K562 (cell line): Measurements from ENCODE around the gene TP53TG5.

ENCODE experiments used
- GABPA ChIP-seq: fragments of 200-800 bp; sonication (Bioruptor generic); conservative IDR thresholded peaks from 2 replicates; pipeline ENCODE4 v1.6.1; 2016; ENCODE audit warnings: low read depth, missing genetic modification characterization, missing compliant biosample characterization
- GATA2 ChIP-seq: sonication (generic); formaldehyde crosslinking; IDR thresholded peaks from 2 replicates; pipeline ENCODE4 v1.4.0; 2020; ENCODE audit warnings: mild to moderate bottlenecking, missing genetic modification reagents
- GATAD2B ChIP-seq: fragments of 450-650 bp; IDR thresholded peaks from 2 replicates; pipeline ENCODE4 v1.6.1; 2017; ENCODE audit warnings: mild to moderate bottlenecking, borderline replicate concordance
- HNRNPK ChIP-seq: fragments of 200-400 bp; formaldehyde crosslinking; IDR thresholded peaks from one replicate; pipeline ENCODE4 v1.6.1; 2018; ENCODE audit warnings: mild to moderate bottlenecking, low read depth, low read length; ENCODE audit not compliant: poor library complexity, severe bottlenecking
- NBN ChIP-seq: fragments of 450-650 bp; IDR thresholded peaks from 2 replicates; pipeline ENCODE4 v1.6.1; 2016; ENCODE audit warnings: low read depth, mild to moderate bottlenecking
- NRF1 ChIP-seq, 2 experiments: fragments of 450-650 bp; IDR thresholded peaks in 1 of 2; conservative IDR thresholded peaks in 1 of 2; 2 replicates each; pipeline ENCODE4 v1.6.1; 2014; ENCODE audit warnings: mild to moderate bottlenecking in 2 of 2
- PCBP1 ChIP-seq: fragments of 200-400 bp; formaldehyde crosslinking; IDR thresholded peaks from 2 replicates; pipeline ENCODE4 v1.6.1; 2018; ENCODE audit warnings: mild to moderate bottlenecking, low read depth, low read length; ENCODE audit not compliant: poor library complexity, severe bottlenecking
- POLR2A ChIP-seq: fragments of 450-650 bp; conservative IDR thresholded peaks from 2 replicates; pipeline ENCODE4 v1.6.1; 2016
- POLR2AphosphoS2 ChIP-seq: IDR thresholded peaks from 2 replicates; pipeline ENCODE4 v1.6.1; 2012; ENCODE audit warnings: low read length, improper control_type of control experiment
- RCOR1 ChIP-seq, 2 experiments: IDR thresholded peaks; 2 replicates each; pipeline ENCODE4 v1.6.1; 2012; ENCODE audit warnings: low read depth in 2 of 2, low read length in 2 of 2, borderline replicate concordance in 1 of 2, improper control_type of control experiment in 1 of 2
- SIX5 ChIP-seq, 2 experiments: IDR thresholded peaks; 2 replicates each; pipeline ENCODE4 v1.6.1; 2011; ENCODE audit warnings: low read length in 2 of 2, borderline replicate concordance in 1 of 2, low read depth in 1 of 2, mild to moderate bottlenecking in 1 of 2, moderate library complexity in 1 of 2; ENCODE audit not compliant: insufficient read depth in 1 of 2
- SMC3 ChIP-seq: conservative IDR thresholded peaks from 2 replicates; pipeline ENCODE4 v1.6.1; 2011; ENCODE audit warnings: low read depth, low read length, improper control_type of control experiment; ENCODE audit not compliant: insufficient read depth
- SUPT5H ChIP-seq: fragments of 450-650 bp; IDR thresholded peaks from 2 replicates; pipeline ENCODE4 v1.6.1; 2016
- TAF1 ChIP-seq: IDR thresholded peaks from 2 replicates; pipeline ENCODE4 v1.6.1; 2011; ENCODE audit warnings: mild to moderate bottlenecking, low read length, moderate library complexity; ENCODE audit not compliant: insufficient read depth, control insufficient read depth, severe bottlenecking; ENCODE audit errors: extremely low read depth

GRCh38 chr20:45339084-45339483, 39.0 kb downstream of the TP53TG5 start:
- TF ChIP-seq TAF1 (no peak), SIX5 (IDR thresholded peaks at IDR 0.05; ENCODE audit: borderline replicate concordance in 1 of 2, insufficient read depth in 1 of 2, low read depth in 1 of 2, low read length in 2 of 2) (no peak), NRF1 (conservative IDR thresholded peaks at IDR 0.05 in 1 of 2, IDR thresholded peaks at IDR 0.05 in 1 of 2) (no peak), GATA2 (CRISPR knock-in tag) (no peak), GATAD2B (no peak), RCOR1 (IDR thresholded peaks at IDR 0.05; ENCODE audit: borderline replicate concordance in 1 of 2, low read depth in 2 of 2, low read length in 2 of 2) (no peak), GABPA (tag) (no peak), SMC3 (no peak), HNRNPK (no peak), POLR2AphosphoS2 (no peak), SUPT5H (no peak), NBN (no peak), PCBP1 (no peak), POLR2A (no peak)
